ENCODE measurements around the gene CALML4. TPM values are rescaled to one million over a fixed set of nuclear protein-coding genes. Genes with fewer than 3 reads are reported as not detected.

Gene CALML4
- total RNA-seq, 1 experiment from 2014 or later: 7.0 TPM

DNA sequence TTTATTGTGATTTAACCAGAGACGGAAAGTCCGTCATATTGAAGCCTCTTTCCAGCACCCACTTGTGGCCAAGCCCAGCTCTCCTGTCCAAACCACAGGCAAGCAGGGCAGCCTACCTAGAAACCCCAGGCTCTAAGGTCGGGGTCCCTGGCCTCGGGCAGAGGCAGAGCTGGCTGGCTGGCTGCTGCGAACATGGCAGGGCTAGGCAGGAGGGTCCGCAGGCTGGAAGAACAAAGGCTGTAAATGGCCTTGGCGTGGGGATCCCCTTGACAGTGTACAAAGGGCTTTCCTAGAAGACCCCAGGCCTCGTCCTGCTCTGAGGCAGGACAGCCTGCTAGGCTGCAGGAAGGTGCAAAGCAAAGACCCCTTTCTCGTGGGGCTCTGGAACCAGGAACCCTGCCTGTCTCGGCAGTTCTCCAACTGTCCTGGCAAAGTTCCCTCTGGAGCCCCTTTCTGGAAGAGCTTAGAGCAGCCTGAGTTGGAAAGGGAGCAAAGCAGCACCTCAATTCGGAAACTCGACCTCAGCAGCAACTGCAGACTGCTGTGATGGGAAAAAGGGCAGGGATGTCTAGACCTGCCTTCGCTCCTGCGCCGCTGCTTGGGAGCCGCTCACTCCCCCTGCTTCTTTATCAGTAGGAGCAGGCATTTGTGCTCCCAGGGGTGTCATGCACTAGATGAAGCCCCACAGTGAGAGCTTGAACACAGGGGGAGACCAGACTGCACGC is 8.5 kb downstream of the CALML4 start:
- Histone ChIP-seq H3K9me3 (ENCODE audit: low read length) (no peaks in the 10 kb centered on the region), H3K4me3 (ENCODE audit: low read length) (no peak overlapping the region), H3K27me3 (ENCODE audit: low read length) (no peaks in the 10 kb centered on the region), H3K9me2 (replicated peaks; ENCODE audit: insufficient read depth, low read length) (no peaks in the 10 kb centered on the region), H3K4me2 (ENCODE audit: low read depth, low read length, poor library complexity, severe bottlenecking) (no peak overlapping the region), H3K9ac (ENCODE audit: low read length) (no peak overlapping the region), H4K20me1 (ENCODE audit: insufficient read depth, low read depth, low read length) (no peaks in the 10 kb centered on the region), H3K4me1 (ENCODE audit: low read length) (no peaks in the 10 kb centered on the region), H3K79me2 (ENCODE audit: low read length) (no peaks in the 10 kb centered on the region), H3K36me3 (ENCODE audit: insufficient read depth, low read length) (peaks cover 19% of the 10 kb centered on the region; the same call in 1 of the 2 replicates), H2AFZ (ENCODE audit: low read length) (no peak overlapping the region), H3K27ac (ENCODE audit: low read length) (no peak overlapping the region)
- no peak for DNase-seq

GRCh38 chr15:68195336-68196112 is 9.6 kb downstream of the CALML4 start:
- no peaks in the 10 kb centered on the region for H3K9me3 ChIP-seq (ENCODE audit: low read length)
- H3K79me2 ChIP-seq (ENCODE audit: low read length): no peaks in the 10 kb centered on the region
- H4K20me1 ChIP-seq (ENCODE audit: insufficient read depth, low read depth, low read length): no peaks in the 10 kb centered on the region
- no peaks in the 10 kb centered on the region for H3K9me2 ChIP-seq (replicated peaks; ENCODE audit: insufficient read depth, low read length)
- no peak overlapping the region for H3K4me3 ChIP-seq (ENCODE audit: low read length)
- no peak overlapping the region for H3K27ac ChIP-seq (ENCODE audit: low read length)
- H3K9ac ChIP-seq (ENCODE audit: low read length): no peak overlapping the region
- DNase-seq: no peak
- no peak overlapping the region for H3K4me2 ChIP-seq (ENCODE audit: low read depth, low read length, poor library complexity, severe bottlenecking)
- H3K36me3 ChIP-seq (ENCODE audit: insufficient read depth, low read length): peaks cover 26% of the 10 kb centered on the region; the same call in 1 of the 2 replicates
- no peak overlapping the region for H2AFZ ChIP-seq (ENCODE audit: low read length)
- no peaks in the 10 kb centered on the region for H3K27me3 ChIP-seq (ENCODE audit: low read length)
- H3K4me1 ChIP-seq (ENCODE audit: low read length): no peaks in the 10 kb centered on the region

DNA sequence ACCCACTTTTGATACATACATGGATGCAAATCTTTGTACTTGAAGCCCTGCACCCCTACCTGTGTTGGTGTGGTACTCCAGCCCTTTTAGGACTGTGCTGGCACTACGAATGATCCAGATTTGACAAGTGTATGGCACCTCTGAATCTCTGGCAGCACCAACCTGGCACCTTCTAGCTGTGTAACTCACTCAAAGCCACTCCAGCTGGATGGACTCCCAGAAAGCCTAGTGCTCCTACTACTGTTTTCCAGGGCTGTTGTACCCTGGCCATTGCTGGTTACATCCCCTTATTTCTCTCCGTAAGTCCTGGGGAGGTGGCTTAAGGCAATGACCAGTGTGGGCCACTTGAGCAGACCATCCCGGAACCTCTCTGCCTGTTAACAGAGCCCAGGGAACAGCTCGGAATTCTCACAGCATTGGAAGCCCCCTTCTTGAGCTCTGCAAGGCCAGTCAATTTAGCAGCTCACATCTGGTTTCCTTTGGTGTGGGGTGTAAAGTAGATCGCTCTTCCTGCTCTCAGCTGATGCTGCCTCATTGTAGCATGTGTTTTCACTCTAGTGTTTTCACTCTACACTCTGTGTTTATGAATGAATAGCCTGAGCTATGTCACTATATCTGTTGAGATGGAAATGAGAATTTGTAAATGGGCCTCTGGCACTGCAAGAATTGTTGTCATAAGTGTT is 12.2 kb downstream of the CALML4 start:
- Histone ChIP-seq H3K27me3 (ENCODE audit: low read length) (no peaks in the 10 kb centered on the region), H3K4me3 (ENCODE audit: low read length) (no peak overlapping the region), H3K4me1 (ENCODE audit: low read length) (peaks cover 13% of the 10 kb centered on the region), H3K79me2 (ENCODE audit: low read length) (no peaks in the 10 kb centered on the region), H3K27ac (ENCODE audit: low read length) (no peak overlapping the region), H3K9me3 (ENCODE audit: low read length) (no peaks in the 10 kb centered on the region), H4K20me1 (ENCODE audit: insufficient read depth, low read depth, low read length) (no peaks in the 10 kb centered on the region), H3K9me2 (replicated peaks; ENCODE audit: insufficient read depth, low read length) (no peaks in the 10 kb centered on the region), H2AFZ (ENCODE audit: low read length) (no peak overlapping the region), H3K4me2 (ENCODE audit: low read depth, low read length, poor library complexity, severe bottlenecking) (no peak overlapping the region), H3K36me3 (ENCODE audit: insufficient read depth, low read length) (peaks cover 38% of the 10 kb centered on the region; the same call in 1 of the 2 replicates), H3K9ac (ENCODE audit: low read length) (no peak overlapping the region)
- no peak for DNase-seq

DNA sequence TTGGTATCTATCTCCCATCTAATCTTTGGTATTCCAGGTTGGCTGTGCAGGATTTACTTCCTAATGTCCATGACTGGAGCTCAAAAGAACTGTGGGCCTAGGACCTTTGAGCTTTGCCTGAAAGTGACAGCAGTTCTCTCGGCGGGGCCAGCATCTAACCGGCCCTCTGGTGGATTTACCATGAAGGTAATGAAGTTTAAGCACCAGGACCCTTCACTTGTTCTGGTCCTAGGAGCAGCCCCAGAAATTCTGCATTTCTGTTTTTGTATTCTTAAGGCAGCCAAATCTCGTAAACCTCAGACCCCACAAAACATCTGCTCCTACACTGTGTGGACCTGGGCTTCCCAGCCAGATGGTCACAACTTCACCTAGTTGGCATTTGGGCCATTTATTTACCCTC is 13.0 kb downstream of the CALML4 start:
- H3K9me2 ChIP-seq (replicated peaks; ENCODE audit: insufficient read depth, low read length): no peaks in the 10 kb centered on the region
- no peak overlapping the region for H2AFZ ChIP-seq (ENCODE audit: low read length)
- no peak overlapping the region for H3K27ac ChIP-seq (ENCODE audit: low read length)
- H3K4me3 ChIP-seq (ENCODE audit: low read length): no peak overlapping the region
- H3K79me2 ChIP-seq (ENCODE audit: low read length): no peaks in the 10 kb centered on the region
- peaks cover 45% of the 10 kb centered on the region for H3K36me3 ChIP-seq (ENCODE audit: insufficient read depth, low read length)
- H3K9ac ChIP-seq (ENCODE audit: low read length): no peak overlapping the region
- H3K4me1 ChIP-seq (ENCODE audit: low read length): peaks cover 21% of the 10 kb centered on the region
- no peaks in the 10 kb centered on the region for H3K27me3 ChIP-seq (ENCODE audit: low read length)
- H3K4me2 ChIP-seq (ENCODE audit: low read depth, low read length, poor library complexity, severe bottlenecking): no peak overlapping the region
- H3K9me3 ChIP-seq (ENCODE audit: low read length): no peaks in the 10 kb centered on the region
- H4K20me1 ChIP-seq (ENCODE audit: insufficient read depth, low read depth, low read length): no peaks in the 10 kb centered on the region
- DNase-seq: no peak

DNA sequence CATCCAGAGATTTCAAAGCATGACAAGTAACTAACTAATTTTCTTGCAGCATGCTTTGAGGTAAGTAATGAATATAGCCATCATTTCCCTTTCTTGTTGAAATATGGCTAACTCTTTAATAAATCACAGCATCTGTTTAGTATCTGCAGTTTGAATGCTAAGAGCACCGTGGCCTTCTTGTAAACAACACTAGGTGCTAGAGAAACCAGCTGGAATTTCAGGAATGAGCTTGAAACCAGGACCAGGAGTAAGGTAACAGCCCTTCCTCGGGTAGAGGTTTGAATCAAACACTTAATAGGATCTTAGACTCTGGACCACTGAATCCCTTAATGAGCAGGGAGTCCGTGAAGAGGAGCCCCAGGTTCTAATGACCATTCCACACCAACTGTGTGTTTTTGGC is 13.6 kb downstream of the CALML4 start:
- Histone ChIP-seq H3K9me2 (replicated peaks; ENCODE audit: insufficient read depth, low read length) (no peaks in the 10 kb centered on the region), H3K9me3 (ENCODE audit: low read length) (no peaks in the 10 kb centered on the region), H3K36me3 (ENCODE audit: insufficient read depth, low read length) (peaks cover 45% of the 10 kb centered on the region), H4K20me1 (ENCODE audit: insufficient read depth, low read depth, low read length) (no peaks in the 10 kb centered on the region), H3K4me2 (ENCODE audit: low read depth, low read length, poor library complexity, severe bottlenecking) (no peak overlapping the region), H2AFZ (ENCODE audit: low read length) (no peak overlapping the region), H3K9ac (ENCODE audit: low read length) (no peak overlapping the region), H3K4me3 (ENCODE audit: low read length) (no peak overlapping the region), H3K27me3 (ENCODE audit: low read length) (no peaks in the 10 kb centered on the region), H3K4me1 (ENCODE audit: low read length) (peaks cover 23% of the 10 kb centered on the region), H3K27ac (ENCODE audit: low read length) (no peak overlapping the region), H3K79me2 (ENCODE audit: low read length) (no peaks in the 10 kb centered on the region)
- DNase-seq: no peak

GRCh38 chr15:68190048-68190447 is 15.1 kb downstream of the CALML4 start:
- no peak for DNase-seq
- Histone ChIP-seq H3K9me3 (ENCODE audit: low read length) (no peaks in the 10 kb centered on the region), H2AFZ (ENCODE audit: low read length) (no peak overlapping the region), H3K9me2 (replicated peaks; ENCODE audit: insufficient read depth, low read length) (no peaks in the 10 kb centered on the region), H3K27ac (ENCODE audit: low read length) (no peak overlapping the region), H3K4me2 (ENCODE audit: low read depth, low read length, poor library complexity, severe bottlenecking) (no peak overlapping the region), H3K36me3 (ENCODE audit: insufficient read depth, low read length) (peaks cover 43% of the 10 kb centered on the region), H3K79me2 (ENCODE audit: low read length) (no peaks in the 10 kb centered on the region), H4K20me1 (ENCODE audit: insufficient read depth, low read depth, low read length) (no peaks in the 10 kb centered on the region), H3K27me3 (ENCODE audit: low read length) (no peaks in the 10 kb centered on the region), H3K9ac (ENCODE audit: low read length) (no peak overlapping the region), H3K4me1 (ENCODE audit: low read length) (peaks cover 23% of the 10 kb centered on the region), H3K4me3 (ENCODE audit: low read length) (no peak overlapping the region)

DNA sequence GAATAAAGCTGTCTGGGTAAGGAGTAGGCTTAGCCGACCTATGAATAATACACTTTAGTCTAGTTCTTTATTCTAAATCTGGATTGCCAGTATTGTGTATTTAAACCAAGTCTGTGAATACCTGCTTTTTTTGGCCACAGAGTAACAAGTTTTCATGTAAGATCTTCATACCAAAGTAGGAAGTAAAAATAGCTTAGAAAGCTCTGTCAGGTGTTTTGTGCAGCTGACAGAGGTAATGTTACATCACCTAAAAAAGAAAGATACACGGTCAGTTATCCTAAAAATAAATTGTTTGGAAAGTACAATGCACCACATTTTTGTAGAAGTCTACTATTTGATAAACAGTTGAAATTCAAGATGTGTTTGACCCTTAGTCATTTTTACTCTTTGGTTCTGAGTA is 16.5 kb downstream of the CALML4 start:
- Histone ChIP-seq H3K4me2 (ENCODE audit: low read depth, low read length, poor library complexity, severe bottlenecking) (peak overlapping the region; percentile 5), H3K79me2 (ENCODE audit: low read length) (no peaks in the 10 kb centered on the region), H3K36me3 (ENCODE audit: insufficient read depth, low read length) (peaks cover 56% of the 10 kb centered on the region), H4K20me1 (ENCODE audit: insufficient read depth, low read depth, low read length) (no peaks in the 10 kb centered on the region), H3K9me3 (ENCODE audit: low read length) (no peaks in the 10 kb centered on the region), H3K27ac (ENCODE audit: low read length) (peak overlapping the region; percentile 51), H3K27me3 (ENCODE audit: low read length) (no peaks in the 10 kb centered on the region), H3K4me1 (ENCODE audit: low read length) (peaks cover 23% of the 10 kb centered on the region), H3K9me2 (replicated peaks; ENCODE audit: insufficient read depth, low read length) (no peaks in the 10 kb centered on the region), H3K4me3 (ENCODE audit: low read length) (no peak overlapping the region), H3K9ac (ENCODE audit: low read length) (no peak overlapping the region), H2AFZ (ENCODE audit: low read length) (no peak overlapping the region)
- DNase-seq: no peak

DNA sequence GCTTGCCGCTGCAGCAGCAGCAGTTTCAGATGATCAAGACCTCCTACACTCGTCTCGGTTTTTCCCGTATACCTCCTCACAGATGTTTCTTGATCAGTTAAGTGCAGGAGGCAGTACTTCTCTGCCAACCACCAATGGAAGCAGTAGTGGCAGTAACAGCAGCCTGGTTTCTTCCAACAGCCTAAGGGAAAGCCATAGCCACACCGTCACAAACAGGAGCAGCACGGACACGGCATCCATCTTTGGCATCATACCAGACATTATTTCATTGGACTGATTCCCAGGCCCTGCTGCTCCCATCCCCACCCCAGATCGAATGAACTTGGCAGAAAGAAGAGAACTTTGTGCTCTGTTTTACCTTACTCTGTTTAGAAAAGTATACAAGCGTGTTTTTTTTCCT is 17.6 kb downstream of the CALML4 start:
- H3K9ac ChIP-seq (ENCODE audit: low read length): no peak overlapping the region
- no peak for DNase-seq

More for the DNA sequence above, 17.6 kb downstream of the CALML4 start:
- no peaks in the 10 kb centered on the region for H4K20me1 ChIP-seq (ENCODE audit: insufficient read depth, low read depth, low read length)
- no peaks in the 10 kb centered on the region for H3K27me3 ChIP-seq (ENCODE audit: low read length)
- H3K4me2 ChIP-seq (ENCODE audit: low read depth, low read length, poor library complexity, severe bottlenecking): no peak overlapping the region
- peaks cover 59% of the 10 kb centered on the region for H3K36me3 ChIP-seq (ENCODE audit: insufficient read depth, low read length)
- H3K9me2 ChIP-seq (replicated peaks; ENCODE audit: insufficient read depth, low read length): no peaks in the 10 kb centered on the region
- H3K27ac ChIP-seq (ENCODE audit: low read length): peak overlapping the region; percentile 51; the same call in 1 of the 2 replicates
- no peaks in the 10 kb centered on the region for H3K9me3 ChIP-seq (ENCODE audit: low read length)
- peaks cover 23% of the 10 kb centered on the region for H3K4me1 ChIP-seq (ENCODE audit: low read length)
- 0 out of 2 replicates have a peak, but pooled peaks cover 4% of the 10 kb centered on the region for H3K79me2 ChIP-seq (ENCODE audit: low read length)
- H2AFZ ChIP-seq (ENCODE audit: low read length): no peak overlapping the region
- H3K4me3 ChIP-seq (ENCODE audit: low read length): no peak overlapping the region

Measured in Karpas-422 (cell line).